IMR-90 (cell line): ENCODE data around the gene FCHSD2. TPM values are rescaled to one million over a fixed set of nuclear protein-coding genes. Genes with fewer than 3 reads are reported as not detected.

Experiments
- ATAC-seq: fragments of 200-7000 bp; cut with Tn5 transposase; 2 replicates; pipeline ENCODE4 v1.9.1; 2020; ENCODE audit warnings: low read depth, mild to moderate bottlenecking, moderate library complexity
- BruUV-seq: library from RNA; stranded (reverse); fragments of 400-500 nt; replicated peaks from 2 replicates; lab custom pipeline; 2021; lab: Mats Ljungman, UMichigan
- CTCF ChIA-PET: fragments of 300-600 bp; formaldehyde crosslinking; extraction: SDS; loops from one replicate; lab custom pipeline; 2021; ENCODE audit warnings: antibody characterized with exemption; lab: Yijun Ruan, JAX
- POLR2A ChIA-PET: fragments of 300-600 bp; sonication (Branson Sonifier 250); formaldehyde crosslinking; loops from one replicate; lab custom pipeline; 2022; ENCODE audit warnings: antibody characterized with exemption; ENCODE audit not compliant: unreplicated experiment; lab: Charles Lee
- DNase-seq: peaks from one replicate; pipeline ENCODE4 v3.0.0; 2013
- H2AFZ ChIP-seq: replicated peaks from 2 replicates; pipeline ENCODE3; 2013; ENCODE audit warnings: low read length, mild to moderate bottlenecking; ENCODE audit not compliant: poor library complexity
- H2AK5ac ChIP-seq: 2 replicates; pipeline ENCODE4 v1.6.1; 2013; ENCODE audit warnings: low read depth, low read length, inconsistent platforms
- H2AK9ac ChIP-seq: replicated peaks from 2 replicates; pipeline ENCODE3; 2013; ENCODE audit warnings: mild to moderate bottlenecking, low read depth, low read length, moderate library complexity; ENCODE audit not compliant: poor library complexity
- H2BK120ac ChIP-seq: 2 replicates; pipeline ENCODE4 v1.6.1; 2013; ENCODE audit warnings: low read depth, low read length, inconsistent platforms
- H2BK15ac ChIP-seq: 3 replicates; pipeline ENCODE4 v1.6.1; 2013; ENCODE audit warnings: low read depth, low read length, inconsistent platforms
- H2BK20ac ChIP-seq: 2 replicates; pipeline ENCODE4 v1.6.1; 2013; ENCODE audit warnings: low read depth, mild to moderate bottlenecking, inconsistent platforms, low read length, moderate library complexity
- H2BK5ac ChIP-seq: 2 replicates; pipeline ENCODE4 v1.6.1; 2013; ENCODE audit warnings: mild to moderate bottlenecking, low read depth, low read length, inconsistent platforms; ENCODE audit not compliant: poor library complexity, severe bottlenecking
- H3K14ac ChIP-seq: replicated peaks from 2 replicates; pipeline ENCODE4 v1.6.1; 2013; ENCODE audit warnings: low read depth, low read length, inconsistent platforms
- H3K18ac ChIP-seq: 2 replicates; pipeline ENCODE4 v1.6.1; 2013; ENCODE audit warnings: low read depth, low read length, control low read depth
- H3K23ac ChIP-seq: 2 replicates; pipeline ENCODE4 v1.6.1; 2013; ENCODE audit warnings: low read depth, low read length, inconsistent platforms
- H3K27ac ChIP-seq: 2 replicates; pipeline ENCODE4 v1.5.1; 2013; ENCODE audit warnings: mild to moderate bottlenecking, control low read depth, low read length; ENCODE audit not compliant: insufficient read depth
- H3K27me3 ChIP-seq: 2 replicates; pipeline ENCODE4 v1.6.1; 2013; ENCODE audit warnings: low read length; ENCODE audit not compliant: control insufficient read depth, insufficient read depth
- H3K36me3 ChIP-seq: 2 replicates; pipeline ENCODE4 v1.6.1; 2013; ENCODE audit warnings: low read length, mixed read lengths; ENCODE audit not compliant: control insufficient read depth, insufficient read depth
- H3K4ac ChIP-seq: 2 replicates; pipeline ENCODE4 v1.6.1; 2013; ENCODE audit warnings: low read depth, low read length, inconsistent platforms
- H3K4me1 ChIP-seq: 2 replicates; pipeline ENCODE4 v1.6.1; 2013; ENCODE audit warnings: low read length, mixed read lengths; ENCODE audit not compliant: control insufficient read depth, insufficient read depth
- H3K4me2 ChIP-seq: 2 replicates; pipeline ENCODE4 v1.6.1; 2013; ENCODE audit warnings: low read depth, mild to moderate bottlenecking, control low read depth, low read length, moderate library complexity
- H3K4me3 ChIP-seq: 2 replicates; pipeline ENCODE4 v1.5.1; 2013; ENCODE audit warnings: low read depth, mild to moderate bottlenecking, control low read depth, low read length, moderate library complexity; ENCODE audit not compliant: insufficient read depth
- H3K56ac ChIP-seq: 2 replicates; pipeline ENCODE4 v1.6.1; 2013; ENCODE audit warnings: low read length, inconsistent platforms; ENCODE audit not compliant: insufficient read depth; ENCODE audit errors: extremely low read depth
- H3K79me1 ChIP-seq, 2 experiments: 2 replicates each; pipeline ENCODE4 v1.6.1; 2013; ENCODE audit warnings: low read length in 2 of 2, inconsistent platforms in 1 of 2, low read depth in 1 of 2
- H3K9ac ChIP-seq: 2 replicates; pipeline ENCODE4 v1.6.1; 2013; ENCODE audit warnings: low read depth, low read length, control low read depth
- H3K9me1 ChIP-seq: 2 replicates; pipeline ENCODE4 v1.6.1; 2013; ENCODE audit warnings: low read length, inconsistent platforms; ENCODE audit not compliant: insufficient read depth
- H3K9me3 ChIP-seq: 2 replicates; pipeline ENCODE4 v1.6.1; 2013; ENCODE audit warnings: low read length; ENCODE audit not compliant: control insufficient read depth, insufficient read depth
- H4K20me1 ChIP-seq: 2 replicates; pipeline ENCODE4 v1.6.1; 2013; ENCODE audit warnings: low read length, inconsistent platforms; ENCODE audit not compliant: insufficient read depth
- H4K5ac ChIP-seq: 2 replicates; pipeline ENCODE4 v1.6.1; 2013; ENCODE audit warnings: mild to moderate bottlenecking, low read depth, low read length, control low read depth
- H4K8ac ChIP-seq, 2 experiments: 2 replicates each; pipeline ENCODE4 v1.6.1; 2013; ENCODE audit warnings: low read depth in 2 of 2, low read length in 2 of 2, control low read depth in 1 of 2, inconsistent platforms in 1 of 2
- H4K91ac ChIP-seq: 2 replicates; pipeline ENCODE4 v1.6.1; 2013; ENCODE audit warnings: low read depth, low read length, inconsistent platforms; ENCODE audit not compliant: insufficient read depth
- BHLHE40 ChIP-seq: fragments of 150-350 bp; IDR thresholded peaks from 2 replicates; pipeline ENCODE4 v1.6.1; 2016; ENCODE audit warnings: mild to moderate bottlenecking, low read depth, low read length
- CEBPB ChIP-seq: IDR thresholded peaks from 2 replicates; pipeline ENCODE4 v1.6.1; 2012; ENCODE audit warnings: low read depth, low read length, improper control_type of control experiment
- CHD1 ChIP-seq: IDR thresholded peaks from 2 replicates; pipeline ENCODE4 v1.6.1; 2012; ENCODE audit warnings: low read depth, low read length, improper control_type of control experiment
- CTCF ChIP-seq: conservative IDR thresholded peaks from 2 replicates; pipeline ENCODE4 v1.5.1; 2012; ENCODE audit warnings: mild to moderate bottlenecking, low read depth, low read length, improper control_type of control experiment
- ELK1 ChIP-seq: fragments of 150-350 bp; IDR thresholded peaks from 2 replicates; pipeline ENCODE4 v1.6.1; 2016; ENCODE audit warnings: low read depth, mild to moderate bottlenecking, low read length, moderate library complexity, borderline replicate concordance
- FOS ChIP-seq: fragments of 150-350 bp; IDR thresholded peaks from 2 replicates; pipeline ENCODE4 v1.6.1; 2016; ENCODE audit warnings: low read depth, low read length
- MAFK ChIP-seq: IDR thresholded peaks from 2 replicates; pipeline ENCODE4 v1.6.1; 2012; ENCODE audit warnings: low read depth, low read length, improper control_type of control experiment
- MAZ ChIP-seq: IDR thresholded peaks from 2 replicates; pipeline ENCODE4 v1.6.1; 2012; ENCODE audit warnings: low read depth, mild to moderate bottlenecking, low read length, improper control_type of control experiment, moderate library complexity, borderline replicate concordance
- MXI1 ChIP-seq: IDR thresholded peaks from 2 replicates; pipeline ENCODE4 v1.6.1; 2012; ENCODE audit warnings: low read depth, mild to moderate bottlenecking, low read length, moderate library complexity, borderline replicate concordance
- NFE2L2 ChIP-seq: fragments of 150-350 bp; IDR thresholded peaks from 2 replicates; pipeline ENCODE4 v1.6.1; 2016; ENCODE audit warnings: low read depth, mild to moderate bottlenecking, low read length
- POLR2A ChIP-seq: IDR thresholded peaks from 2 replicates; pipeline ENCODE4 v1.6.1; 2012; ENCODE audit warnings: mild to moderate bottlenecking, low read depth, low read length
- RAD21 ChIP-seq: IDR thresholded peaks from 2 replicates; pipeline ENCODE4 v1.6.1; 2012; ENCODE audit warnings: low read length, improper control_type of control experiment
- RCOR1 ChIP-seq: IDR thresholded peaks from 2 replicates; pipeline ENCODE4 v1.6.1; 2012; ENCODE audit warnings: mild to moderate bottlenecking, low read length, improper control_type of control experiment; ENCODE audit not compliant: insufficient replicate concordance
- RFX5 ChIP-seq: IDR thresholded peaks from 2 replicates; pipeline ENCODE4 v1.8.0; 2012; ENCODE audit warnings: low read depth, mild to moderate bottlenecking, low read length, moderate library complexity
- SMC3 ChIP-seq: fragments of 150-350 bp; IDR thresholded peaks from 2 replicates; pipeline ENCODE4 v1.6.1; 2016; ENCODE audit warnings: low read depth, mild to moderate bottlenecking, antibody characterized with exemption, low read length, moderate library complexity
- USF2 ChIP-seq: fragments of 150-350 bp; IDR thresholded peaks from 2 replicates; pipeline ENCODE4 v1.6.1; 2017; ENCODE audit warnings: mild to moderate bottlenecking, antibody characterized with exemption, low read length, low read depth
- WGBS, 2 experiments: methylation state at CpG; one replicate each; pipeline versions ENCODE4 v1.1.5 to v1.1.7; 2013; ENCODE audit warnings: missing lambda C conversion rate in 2 of 2; ENCODE audit not compliant: insufficient read length in 1 of 2; ENCODE audit errors: extremely low coverage in 2 of 2; 5-methylcytosine and 5-hydroxymethylcytosine counted together
- dilution Hi-C: fragments of 300-500 bp; cut with HindIII; formaldehyde crosslinking; loops from one replicate; pipeline ENCODE4 v1.14.3; 2018; ENCODE audit warnings: low sequenced_read_pairs; ENCODE audit not compliant: unreplicated experiment
- in situ Hi-C: fragments of 300-500 bp; cut with MboI; formaldehyde crosslinking; loops from 3 replicates; pipeline ENCODE4 v1.14.3; 2019; ENCODE audit warnings: low sequenced_read_pairs, inconsistent platforms, mixed read lengths
- intact Hi-C: fragments of 100-400 bp; cut with micrococcal nuclease; formaldehyde crosslinking; loops from 2 replicates; pipeline ENCODE4 v1.10.0; 2022
- polyA plus RNA-seq, 3 experiments: library from polyadenylated mRNA; depleted of rRNA; stranded (reverse); fragments of >200 nt; gene quantifications; 2 replicates each; pipeline ENCODE4 v1.2.3, GENCODE V29; 2012; ENCODE audit warnings: low replicate concordance in 1 of 3
- total RNA-seq: library from RNA; depleted of rRNA; stranded (reverse); fragments of >200 nt; gene quantifications from 2 replicates; pipeline ENCODE4 v1.2.3, GENCODE V29; 2012

FCHSD2 gene
- total and polyA plus RNA-seq, 2 of the 4 experiments (the other 2 are of a cell fraction) = 5.9 to 18.7 TPM

- Histone ChIP-seq H3K79me1 (no peaks in the 10 kb centered on the region), H3K4me3 (no peak overlapping the region), H4K91ac (no peak overlapping the region), H2BK20ac (no peak overlapping the region), H3K14ac (no peak overlapping the region), H2AK9ac (no peak overlapping the region), H3K27me3 (no peaks in the 10 kb centered on the region), H3K27ac (no peak overlapping the region), H2BK5ac (no peak overlapping the region), H3K9me1 (peaks cover 4% of the 10 kb centered on the region; the same call in 1 of the 2 replicates), H3K23ac (no peak overlapping the region), H3K4me2 (no peak overlapping the region), H2AK5ac (no peak overlapping the region), H3K4ac (no peak overlapping the region; the same call in 1 of the 2 replicates), H4K8ac (no peak overlapping the region), H3K18ac (no peak overlapping the region), H3K36me3 (no peaks in the 10 kb centered on the region), H3K9me3 (no peaks in the 10 kb centered on the region), H2BK15ac (peak overlapping the region; percentile 30; the same call in 1 of the 3 replicates), H3K56ac (no peak overlapping the region), H2BK120ac (no peak overlapping the region), H4K20me1 (no peaks in the 10 kb centered on the region), H3K4me1 (no peaks in the 10 kb centered on the region), H2AFZ (no peak overlapping the region), H4K5ac (no peak overlapping the region), H3K9ac (no peak overlapping the region)
- no peak for TF ChIP-seq ELK1
- TF ChIP-seq NFE2L2 = no peak
- TF ChIP-seq RAD21 = no peak
- TF ChIP-seq RCOR1 = no peak
- no peak for TF ChIP-seq MAZ
- TF ChIP-seq BHLHE40 = no peak
- TF ChIP-seq FOS = no peak
- no peak for TF ChIP-seq CEBPB
- TF ChIP-seq MXI1 = no peak
- no peak for TF ChIP-seq SMC3
- TF ChIP-seq CTCF = no peak
- TF ChIP-seq USF2 = no peak
- TF ChIP-seq CHD1 = no peak
- TF ChIP-seq MAFK = no peak
- TF ChIP-seq POLR2A = no peak
- TF ChIP-seq RFX5 = no peak
- peak; percentile 25 for DNase-seq
- in situ Hi-C loops (no loop called here), dilution Hi-C loops (no loop called here), intact Hi-C loops (no loop called here)
- no TSS peak for BruUV-seq
- ChIA-PET POLR2A (no interaction called here), CTCF (no interaction called here)
- peak; percentile 44 for ATAC-seq
- WGBS, 2 experiments = 82% methylated on average over 4 of the region's 8 CpGs; no CpG with 5 or more reads in 1 of the 2 experiments
These were observed 29.5 kb upstream of the FCHSD2 start for GRCh38 chr11:73171436-73172161.
